Colonic mucosa (tissue), 4 donors: ENCODE data around the gene NKIRAS2. TPM values are rescaled to one million over a fixed set of nuclear protein-coding genes. Genes with fewer than 3 reads are reported as not detected.
"Not testable (repeated sequence)": the region's sequence is repeated elsewhere in the genome, so short reads cannot be mapped to it uniquely, and the experiment has no call there.

Source experiments
- DNase-seq: peaks from one replicate; pipeline ENCODE4 v3.0.0-alpha.2; 2020
- H3K27ac ChIP-seq: fragments of 200-600 bp; one replicate; pipeline ENCODE4 v1.8.0; 2021
- H3K27me3 ChIP-seq: fragments of 200-600 bp; one replicate; pipeline ENCODE4 v1.8.0; 2021
- H3K36me3 ChIP-seq: fragments of 200-600 bp; one replicate; pipeline ENCODE4 v1.8.0; 2021
- H3K4me1 ChIP-seq: fragments of 200-600 bp; one replicate; pipeline ENCODE4 v1.8.0; 2021; ENCODE audit warnings: mild to moderate bottlenecking
- H3K4me3 ChIP-seq: fragments of 200-600 bp; one replicate; pipeline ENCODE4 v1.8.0; 2021
- H3K9ac ChIP-seq, 2 donors: one replicate each; pipeline ENCODE4 v1.7.0; 2013; ENCODE audit warnings: control low read depth in 2 of 2, low read depth in 2 of 2, low read length in 2 of 2
- H3K9me3 ChIP-seq: fragments of 200-600 bp; one replicate; pipeline ENCODE4 v1.8.0; 2021
- CTCF ChIP-seq: fragments of 200-600 bp; IDR thresholded peaks from one replicate; pipeline ENCODE4 v1.8.0; 2022; ENCODE audit warnings: antibody characterized with exemption, mild to moderate bottlenecking
- intact Hi-C: fragments of 100-400 bp; cut with DNase I; formaldehyde crosslinking; loops from one replicate; pipeline ENCODE4 v1.14.1; 2022
- total RNA-seq, 2 donors: library from RNA; stranded (reverse); fragmentation: NEBNext Ultra II Directional in 1 of 2; extraction: Animal tissue kit (Norgen Biotek cat#: 25700) in 1 of 2; gene quantifications; one replicate each; pipeline ENCODE4 v1.2.1, GENCODE V29; 2021
- donor health status: healthy.
- donor health status: DM: no; HTN: no; CAD: no.
- donor health status: DM: no; HTN: no; CAD: no.

The NKIRAS2 gene
- total RNA-seq, 2 donors from 2014 or later: 25.8 to 26.3 TPM

DNA sequence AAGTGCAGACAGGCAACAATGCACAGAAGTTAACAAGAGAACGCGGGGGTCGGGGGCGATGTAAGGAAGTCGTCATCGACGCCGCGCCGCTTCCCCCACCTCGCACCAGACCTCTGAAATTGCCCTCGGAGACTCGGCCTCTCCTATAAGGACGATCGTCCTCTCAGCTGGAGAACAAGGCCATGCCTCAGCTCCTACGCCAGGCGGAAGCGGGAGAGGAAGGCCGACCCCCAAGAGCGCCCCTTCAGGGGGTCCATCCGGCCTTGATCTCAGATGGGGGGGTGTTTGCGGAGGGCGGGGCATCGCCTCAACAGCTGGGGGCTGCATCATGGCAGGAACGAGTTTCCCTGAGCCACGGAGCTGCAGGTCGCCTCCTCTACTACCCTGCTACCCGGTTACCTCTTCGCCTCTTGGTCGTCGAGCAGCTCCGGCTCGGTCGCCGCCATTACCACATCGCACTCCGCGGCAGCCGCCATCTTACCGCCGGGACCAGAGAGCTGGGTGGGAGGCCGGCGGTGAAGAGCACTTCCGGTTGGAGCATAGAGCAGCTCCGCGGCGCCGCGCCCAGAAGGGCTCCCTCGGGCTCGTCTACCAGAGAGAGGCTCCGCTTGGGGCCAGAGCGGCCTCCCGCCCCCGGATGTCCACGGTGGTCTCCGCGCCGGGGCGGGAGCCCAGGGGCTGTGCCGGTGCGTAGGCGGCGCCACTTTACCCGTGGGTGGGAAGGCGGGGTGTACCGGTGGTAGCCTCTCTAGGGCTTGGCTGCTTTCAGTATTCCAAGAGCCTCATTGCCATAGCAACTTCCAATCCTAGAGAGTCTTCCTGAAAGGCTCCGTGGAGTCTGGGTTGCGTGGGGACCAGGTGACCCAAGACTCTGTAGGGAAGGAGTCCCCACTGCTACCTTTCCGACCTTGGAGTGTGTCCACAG lies 2.7 kb upstream of the NKIRAS2 start, which contains the start of gene DNAJC7:
Gene DNAJC7, minus strand, starts transcription at position 499 of the 925 bp plus-strand sequence. Its CDS starts 23 bp downstream, at position 476.
- no peaks in the 10 kb centered on the region for H3K9me3 ChIP-seq
- TF ChIP-seq CTCF: no peak
- H3K27ac ChIP-seq: peak within 1 kb of the TSS; percentile 85
- peaks cover 13% of the 10 kb centered on the region for H3K4me1 ChIP-seq
- intact Hi-C loops: no loop called here
- H3K4me3 ChIP-seq: peak within 1 kb of the TSS; percentile 77
- peak within 1 kb of the TSS; percentile 97 to 99 for H3K9ac ChIP-seq
- DNase-seq: peak; percentile 90
- H3K27me3 ChIP-seq: no peaks in the 10 kb centered on the region
- H3K36me3 ChIP-seq: no peaks in the 10 kb centered on the region

GRCh38 chr17:42017866-42018200 lies 2.1 kb upstream of the NKIRAS2 start:
- peak overlapping the region; percentile 77 for H3K4me3 ChIP-seq
- peaks cover 13% of the 10 kb centered on the region for H3K4me1 ChIP-seq
- DNase-seq: no peak
- no peaks in the 10 kb centered on the region for H3K9me3 ChIP-seq
- no peaks in the 10 kb centered on the region for H3K27me3 ChIP-seq
- H3K27ac ChIP-seq: peak overlapping the region; percentile 85
- TF ChIP-seq CTCF: no peak
- peak overlapping the region; percentile 97 to 99 for H3K9ac ChIP-seq
- intact Hi-C loops: no loop called here
- peaks cover 2% of the 10 kb centered on the region for H3K36me3 ChIP-seq

- peak overlapping the region in 1 of 2 donors; percentile 99 for H3K9ac ChIP-seq
- no peak for TF ChIP-seq CTCF
- H3K9me3 ChIP-seq: no peaks in the 10 kb centered on the region
- intact Hi-C loops: no loop called here
- no peak for DNase-seq
- H3K36me3 ChIP-seq: peaks cover 6% of the 10 kb centered on the region
- no peaks in the 10 kb centered on the region for H3K27me3 ChIP-seq
- H3K4me1 ChIP-seq: peaks cover 13% of the 10 kb centered on the region
- peak overlapping the region; percentile 85 for H3K27ac ChIP-seq
- peak overlapping the region; percentile 77 for H3K4me3 ChIP-seq
Observed at GRCh38 chr17:42018339-42018738, 1.6 kb upstream of the NKIRAS2 start.

DNA sequence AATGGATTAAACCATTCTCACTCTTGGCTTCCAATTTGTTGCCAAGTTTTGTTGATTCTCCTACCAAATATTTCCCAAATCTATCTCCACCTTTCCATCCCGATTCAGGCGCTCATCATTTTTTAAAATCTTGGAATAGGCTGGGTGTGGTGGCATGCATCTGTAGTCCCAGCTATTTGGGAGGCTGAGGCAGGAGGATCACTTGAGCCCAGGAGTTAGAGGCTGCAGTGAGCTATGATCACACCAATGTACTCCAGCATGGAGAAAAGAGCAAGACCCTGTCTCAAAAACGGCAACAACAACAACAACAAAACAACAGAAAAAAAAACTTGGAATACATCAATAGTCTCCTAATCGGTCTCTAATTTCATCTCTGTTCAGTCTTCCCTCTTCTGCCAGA lies 902 bp upstream of the NKIRAS2 start:
- H3K4me1 ChIP-seq: peaks cover 16% of the 10 kb centered on the region

DNA sequence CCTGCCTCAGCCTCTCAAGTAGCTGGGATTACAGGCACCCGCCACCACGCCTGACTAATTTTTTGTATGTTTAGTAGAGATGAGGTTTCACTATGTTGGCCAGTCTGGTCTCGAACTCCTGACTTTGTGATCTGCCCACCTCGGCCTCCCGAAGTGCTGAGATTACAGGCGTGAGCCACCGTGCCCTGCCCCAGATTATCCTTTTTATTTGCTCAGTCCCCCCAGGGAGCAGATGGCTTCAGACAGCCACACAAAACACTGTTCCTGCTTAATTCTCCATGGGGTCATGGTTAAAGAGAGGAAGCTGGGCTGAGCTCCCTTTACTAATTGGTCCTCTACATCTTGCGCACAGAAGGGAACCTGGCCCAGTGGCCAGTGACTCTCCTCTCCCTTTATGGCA lies 955 bp downstream of the NKIRAS2 start:
- Histone ChIP-seq H3K4me1 (peaks cover 22% of the 10 kb centered on the region), H3K4me3 (peak overlapping the region; percentile 84), H3K36me3 (peaks cover 14% of the 10 kb centered on the region), H3K9ac (peak overlapping the region; percentile 31 to 98)
- H3K9me3 ChIP-seq, H3K27me3 ChIP-seq, DNase-seq, intact Hi-C loops, H3K27ac ChIP-seq: not testable (repeated sequence)

More for the DNA sequence above, 902 bp upstream of the NKIRAS2 start:
- TF ChIP-seq CTCF: no peak
- H3K4me3 ChIP-seq: no peak overlapping the region
- H3K27me3 ChIP-seq: no peaks in the 10 kb centered on the region
- H3K9ac ChIP-seq: no peak overlapping the region
- no peaks in the 10 kb centered on the region for H3K9me3 ChIP-seq
- DNase-seq: no peak
- no peak overlapping the region for H3K27ac ChIP-seq
- intact Hi-C loops: no loop called here
- H3K36me3 ChIP-seq: peaks cover 13% of the 10 kb centered on the region
